Globus pallidus (tissue), 1 donor: Measurements from ENCODE around the gene MMS22L.
"Not testable (repeated sequence)": the region's sequence is repeated elsewhere in the genome, so short reads cannot be mapped to it uniquely, and the experiment has no call there.

ENCODE experiments used
- DNase-seq: peaks from one replicate; pipeline ENCODE4 v3.0.0-alpha.2; 2015; ENCODE audit warnings: low spot score

The MMS22L gene

DNA sequence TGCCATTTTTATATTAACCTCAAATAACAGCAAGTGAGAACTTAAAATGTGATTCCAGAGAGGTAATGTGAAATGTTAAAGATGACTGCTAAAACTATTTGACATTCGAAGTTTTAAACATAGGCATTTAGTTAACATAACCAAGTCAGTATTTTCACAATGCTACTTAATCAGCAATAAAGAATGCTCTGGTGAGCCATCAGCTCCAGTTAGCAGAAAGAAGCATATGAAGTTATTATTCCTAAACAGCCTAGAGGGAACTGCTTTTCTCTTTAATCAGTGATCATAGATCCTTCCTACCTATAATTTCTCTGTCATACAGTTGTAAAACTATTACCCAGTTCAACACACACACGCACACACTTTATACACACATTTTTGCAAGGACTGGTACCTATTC is 60.1 kb downstream of the MMS22L start:
- DNase-seq: no peak

- DNase-seq: no peak
These were observed 64.1 kb downstream of the MMS22L start for GRCh38 chr6:97218912-97219311.

DNA sequence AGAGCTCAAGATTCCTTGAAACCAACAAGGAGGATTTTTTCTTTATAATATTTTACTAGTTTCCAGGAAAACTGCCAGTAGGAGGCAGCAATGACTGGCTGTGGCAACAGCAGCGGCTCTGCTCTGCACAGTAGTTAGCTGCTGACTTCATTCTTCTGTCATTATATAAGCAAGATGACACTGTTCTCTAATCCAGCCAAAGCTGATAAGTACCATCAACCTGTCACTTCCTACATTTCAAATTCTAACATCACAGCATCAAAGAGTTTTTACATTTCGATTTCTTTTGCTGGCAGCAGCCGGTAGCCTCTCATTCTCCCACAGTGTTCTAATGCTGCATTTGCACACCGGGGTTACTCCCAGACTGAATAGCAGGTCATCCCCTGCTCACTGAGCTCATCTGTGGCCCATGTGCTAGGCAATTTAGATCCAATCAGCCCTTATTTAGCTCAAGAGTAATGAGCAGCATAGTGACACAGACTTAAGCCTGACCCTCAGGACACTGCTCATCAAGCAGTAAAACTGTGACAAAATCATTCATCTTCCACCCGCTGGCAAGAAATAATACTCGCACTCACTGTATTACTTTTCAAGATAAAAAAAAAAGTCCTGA is 67.8 kb downstream of the MMS22L start:
- peak; percentile 83 for DNase-seq

GRCh38 chr6:97214671-97215070 is 68.3 kb downstream of the MMS22L start:
- DNase-seq: peak; percentile 11

- no peak for DNase-seq
These were observed 75.6 kb downstream of the MMS22L start for GRCh38 chr6:97207383-97207782.

- DNase-seq: no peak
These were observed 77.0 kb downstream of the MMS22L start for GRCh38 chr6:97205966-97206365.

GRCh38 chr6:97203343-97203742 is 79.7 kb downstream of the MMS22L start:
- DNase-seq: no peak

DNA sequence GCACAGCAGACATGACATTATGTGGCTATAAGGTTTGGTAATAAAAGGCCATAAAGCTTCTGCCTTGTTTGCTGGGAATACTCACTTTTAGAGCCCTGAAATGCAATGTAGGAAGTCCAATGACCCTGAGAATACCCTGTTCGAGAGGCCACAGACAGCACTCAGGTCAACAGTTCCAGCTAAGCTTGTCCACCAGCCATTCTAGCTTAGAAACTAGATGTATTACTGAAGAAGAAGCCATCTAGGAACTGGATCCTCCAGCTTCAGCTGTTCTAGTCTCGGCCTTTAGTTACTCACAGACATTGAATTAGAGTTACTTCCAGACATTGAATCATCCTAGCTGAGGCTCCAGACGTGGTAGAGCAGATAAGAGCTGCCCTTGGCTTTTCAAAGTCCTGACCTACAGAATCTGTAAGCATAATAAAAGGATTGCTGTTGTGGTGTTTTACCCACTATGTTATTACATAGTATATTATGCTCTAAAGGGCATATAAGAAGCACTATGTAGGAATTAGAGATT is 84.9 kb downstream of the MMS22L start:
- no peak for DNase-seq

- no peak for DNase-seq
These were observed 87.9 kb downstream of the MMS22L start for GRCh38 chr6:97195117-97195516.

- DNase-seq: no peak
These were observed 93.2 kb downstream of the MMS22L start for GRCh38 chr6:97189767-97190166.

GRCh38 chr6:97187951-97188350 is 95.1 kb downstream of the MMS22L start:
- no peak for DNase-seq

DNA sequence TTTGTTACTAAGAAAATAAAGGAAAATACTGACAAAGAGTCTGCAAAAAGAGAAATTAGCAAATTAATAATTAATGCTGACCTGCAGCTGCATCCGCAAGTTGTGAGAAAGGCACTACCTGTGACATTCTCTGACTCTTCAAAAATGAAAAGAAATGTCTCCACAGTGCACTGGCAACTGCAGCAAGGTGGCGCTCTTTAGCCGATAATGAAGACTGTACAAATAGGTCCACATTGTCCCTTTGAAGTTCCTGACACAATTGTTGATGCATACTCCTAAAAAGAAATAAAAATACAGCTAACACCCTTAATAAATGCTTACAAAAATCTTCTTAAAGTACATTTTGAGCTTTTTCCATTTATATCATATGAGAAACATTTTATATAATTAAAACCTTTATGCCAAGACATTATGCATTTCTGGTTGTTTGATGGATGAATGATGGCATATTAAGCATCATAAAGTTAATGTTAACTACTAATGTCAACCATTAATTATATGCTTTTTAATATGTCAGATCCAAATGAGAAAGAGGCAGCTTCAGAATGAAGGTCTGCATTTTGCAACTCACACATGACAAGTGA is 96.5 kb downstream of the MMS22L start:
- DNase-seq: peak; percentile 73

DNA sequence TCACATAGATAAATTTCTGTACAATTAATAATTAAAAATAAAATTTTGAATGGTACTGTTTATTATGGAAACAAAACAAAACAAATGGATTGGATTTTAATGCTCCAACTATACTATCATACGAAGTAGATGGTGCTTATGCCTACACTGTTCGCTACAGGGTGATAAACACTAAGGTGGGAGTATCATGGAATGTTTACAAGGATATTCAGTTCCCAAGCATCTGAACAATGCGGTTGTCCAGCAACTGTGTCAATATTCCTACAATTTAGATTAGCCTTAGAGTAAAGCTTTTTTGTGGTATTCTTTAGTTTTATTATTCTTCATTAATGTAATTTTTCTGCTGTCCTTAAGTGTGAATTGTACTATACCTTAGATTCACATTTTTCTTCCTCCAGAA is 105.1 kb downstream of the MMS22L start:
- DNase-seq: no peak

DNA sequence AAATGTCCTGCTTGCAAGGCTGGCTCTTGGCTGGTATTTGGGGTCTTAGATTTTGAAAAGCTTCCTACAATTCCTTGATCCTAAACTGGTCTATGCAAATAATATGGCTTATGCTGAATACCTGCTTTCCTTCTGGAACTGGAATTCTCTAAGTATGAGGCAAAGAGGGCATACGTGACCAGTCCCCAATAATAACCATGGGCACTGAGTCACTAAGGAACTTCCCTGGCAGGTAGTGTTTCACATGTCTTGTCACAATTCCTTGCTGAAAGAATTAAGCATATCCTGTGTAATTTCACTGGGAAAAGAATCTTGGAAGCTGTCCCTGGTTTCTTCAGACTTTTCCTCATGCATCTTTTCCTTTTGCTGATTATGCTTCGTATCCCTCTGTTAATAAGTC is 106.5 kb downstream of the MMS22L start:
- DNase-seq: no peak

DNA sequence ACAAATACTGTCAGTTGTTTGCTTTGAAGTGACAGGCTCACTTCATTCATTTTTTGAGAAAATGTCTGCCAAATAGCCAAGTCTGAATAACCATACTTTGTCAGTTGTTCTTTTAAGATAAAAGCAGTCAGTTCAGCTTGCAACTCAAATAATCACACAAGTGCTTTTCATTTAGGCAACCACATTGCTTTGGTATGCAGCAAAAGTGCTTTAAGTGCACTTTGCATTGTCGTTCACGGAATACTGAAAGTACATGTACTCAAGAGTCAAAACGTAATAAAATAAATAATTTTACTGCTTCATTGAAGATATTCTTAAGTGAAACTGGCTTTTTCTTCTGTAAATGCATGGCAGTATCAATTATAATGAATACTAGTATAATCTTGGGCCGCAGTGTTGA is 107.2 kb downstream of the MMS22L start:
- no peak for DNase-seq

DNA sequence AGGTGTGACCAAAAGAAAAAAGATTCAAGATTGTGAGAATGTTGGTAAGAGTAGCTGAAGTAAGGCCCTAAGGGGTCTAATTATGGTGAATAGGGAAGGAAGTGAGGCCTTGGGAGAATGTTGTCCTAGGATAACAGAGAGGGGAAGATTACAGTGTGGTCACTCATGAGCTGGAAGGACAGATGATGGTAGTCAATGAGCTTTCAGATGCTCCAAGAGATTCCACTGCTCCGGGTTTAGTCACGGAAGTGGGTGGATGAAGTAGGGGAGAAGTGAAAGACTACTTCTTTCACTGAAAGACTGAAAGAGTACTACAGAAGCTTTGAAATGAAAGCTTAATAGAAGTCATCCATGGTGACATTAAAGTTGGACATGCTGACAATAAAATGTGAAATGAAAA is 108.5 kb downstream of the MMS22L start:
- no peak for DNase-seq

DNA sequence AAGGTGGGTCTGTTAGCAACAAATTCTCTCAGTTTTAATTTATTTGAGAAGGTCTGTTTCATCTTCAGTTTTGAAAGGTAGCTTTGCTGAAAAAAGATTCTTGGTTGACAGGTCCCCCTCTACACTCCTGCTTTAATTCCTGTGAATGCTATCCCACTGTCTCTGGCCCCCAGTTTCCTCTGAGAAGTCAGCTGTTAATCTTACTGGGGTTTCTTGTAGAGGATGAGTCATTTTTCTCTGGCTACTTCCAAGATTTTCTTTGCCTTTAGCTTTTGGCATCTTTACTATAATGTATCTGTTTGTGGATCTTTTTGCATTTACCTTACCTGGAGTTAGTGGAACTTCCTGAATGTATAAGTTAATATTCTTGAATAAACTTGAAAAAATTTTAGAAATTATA is 122.7 kb downstream of the MMS22L start:
- DNase-seq: no peak

- DNase-seq: not testable (repeated sequence)
These were observed 127.6 kb downstream of the MMS22L start for GRCh38 chr6:97155447-97155846.

DNA sequence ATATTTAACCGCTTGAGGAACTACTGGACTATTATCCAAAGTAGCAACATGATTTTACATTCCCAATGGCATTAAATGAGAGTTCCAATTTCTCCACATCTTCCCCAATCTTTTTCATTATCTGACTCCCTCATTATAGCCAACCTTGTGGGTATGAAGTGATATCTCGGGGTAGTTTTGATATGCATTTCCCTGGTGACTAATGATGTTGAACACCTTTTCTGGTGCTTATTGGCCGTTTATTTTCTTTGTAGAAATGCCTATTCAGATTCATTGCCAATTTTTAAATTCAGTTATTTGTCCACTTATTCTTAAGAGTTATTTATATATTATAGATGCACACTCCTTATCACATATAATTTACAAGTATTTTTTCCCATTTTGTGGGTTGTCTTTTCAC is 129.0 kb downstream of the MMS22L start:
- DNase-seq: no peak

DNA sequence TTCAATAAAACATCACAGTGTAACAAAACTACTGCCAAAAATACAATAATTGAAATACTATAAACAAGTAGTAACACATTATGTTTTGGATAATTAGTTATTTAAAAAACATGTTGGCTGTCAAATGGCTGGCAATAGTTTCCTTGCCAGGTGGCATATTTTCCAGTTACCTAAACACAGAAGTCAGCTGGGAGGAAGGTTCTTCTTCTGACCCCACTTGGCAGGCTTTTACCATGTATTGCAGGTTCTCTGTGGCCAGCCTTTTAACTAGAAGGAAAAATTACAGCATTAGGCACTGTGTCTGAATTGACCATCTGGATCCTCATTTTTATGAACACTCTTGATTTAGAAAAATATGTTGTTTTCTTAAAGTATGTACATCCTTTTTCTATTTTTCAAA is 131.4 kb downstream of the MMS22L start:
- no peak for DNase-seq

DNA sequence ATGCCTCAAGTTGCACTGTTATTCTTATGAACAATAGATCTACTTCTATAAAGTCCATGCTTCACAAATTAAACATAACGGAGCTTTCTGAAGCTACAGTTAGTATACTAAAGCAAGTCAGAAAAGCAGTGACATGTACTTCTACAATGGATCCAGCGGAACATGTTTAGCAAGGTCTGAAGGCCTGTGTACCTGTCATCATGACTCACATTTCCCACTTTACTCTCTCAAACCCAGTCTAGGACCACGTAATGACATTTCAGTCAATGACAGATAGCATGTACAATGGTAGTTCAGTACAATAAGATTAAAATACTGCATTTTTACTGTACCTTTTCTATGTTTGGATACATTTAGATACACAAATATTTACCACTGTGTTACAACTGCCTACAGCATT is 132.1 kb downstream of the MMS22L start:
- DNase-seq: no peak

GRCh38 chr6:97147421-97147820 is 135.6 kb downstream of the MMS22L start:
- DNase-seq: no peak

- DNase-seq: no peak
These were observed 137.3 kb downstream of the MMS22L start for GRCh38 chr6:97145691-97146090.

DNA sequence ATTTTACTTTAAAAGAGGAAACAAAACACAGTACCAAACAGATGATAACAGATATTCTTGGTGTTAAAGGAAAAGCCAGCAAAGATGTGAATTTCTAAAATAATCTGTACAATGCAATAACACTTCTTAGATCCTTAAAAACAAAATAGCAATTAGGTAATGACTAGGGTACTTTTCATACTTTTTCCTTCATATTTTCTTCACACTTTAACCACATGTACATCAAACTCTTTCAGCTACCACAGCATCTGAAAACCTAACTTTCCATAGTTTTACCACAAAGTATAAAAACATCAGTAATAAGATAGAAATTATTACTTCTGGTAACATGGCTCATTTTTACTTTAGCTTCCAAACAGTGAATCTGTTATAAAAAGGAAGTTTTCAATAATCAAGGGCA is 141.3 kb downstream of the MMS22L start:
- no peak for DNase-seq
